ENCODE measurements around the gene INSC. TPM values are rescaled to one million over a fixed set of nuclear protein-coding genes. Genes with fewer than 3 reads are reported as not detected.

The INSC gene
- total and polyA plus RNA-seq, 2 of the 8 experiments (the other 6 are each of a cell fraction or from before 2014, with no cell fraction given) = 0.58 to 0.59 TPM

GRCh38 chr11:15118431-15118830, 3.7 kb downstream of the INSC start:
- H2BK12ac ChIP-seq (ENCODE audit: low read depth, low read length) = no peak overlapping the region
- no peak overlapping the region for H4K8ac ChIP-seq (ENCODE audit: extremely low read depth, insufficient read depth, low read length)
- H3K23ac ChIP-seq (ENCODE audit: insufficient read length) = no peak overlapping the region
- no peak overlapping the region for H3K4me2 ChIP-seq (ENCODE audit: insufficient read depth in 1 of 2, low read depth in 2 of 2, low read length in 2 of 2)
- DNase-seq (ENCODE audit: low read depth in 1 of 2, low spot score in 2 of 2) = no peak
- H3K9me3 ChIP-seq (ENCODE audit: insufficient read depth in 2 of 2, low read depth in 1 of 2, low read length in 1 of 2) = no peaks in the 10 kb centered on the region
- no peak overlapping the region for H4K5ac ChIP-seq (ENCODE audit: insufficient read length, low read depth, low read length)
- CTCF ChIA-PET (ENCODE audit: partially characterized antibody) = interaction anchor here (0.9 to 4.4 kb wide), 10 partner anchors 19 to 149 kb away, joined by 3 to 32 read pairs (median 4); no protein-coding TSS in a partner anchor
- H3K4me1 ChIP-seq (replicated peaks in 1 of 4; ENCODE audit: control insufficient read depth in 3 of 4, insufficient read depth in 4 of 4, low read length in 3 of 4) = peaks cover 0 to 3% (median under 1%) of the 10 kb centered on the region in 4 experiments; a peak in 1 of 7 replicates
- FAIRE-seq = no peak
- no peak overlapping the region for H2BK120ac ChIP-seq (replicated peaks; ENCODE audit: low read depth, low read length)
- H3K56ac ChIP-seq (replicated peaks; ENCODE audit: insufficient read length, low read depth, low read length) = no peak overlapping the region
- H3K4me3 ChIP-seq (ENCODE audit: extremely low read depth in 1 of 4, insufficient read depth in 2 of 4, low read depth in 3 of 4, low read length in 4 of 4) = no peak overlapping the region
- no peak overlapping the region for H2BK5ac ChIP-seq (ENCODE audit: low read depth, low read length)
- H3K27me3 ChIP-seq (replicated peaks in 1 of 4; ENCODE audit: control insufficient read depth in 3 of 4, extremely low read depth in 1 of 4, insufficient read depth in 3 of 4, low read length in 3 of 4) = peaks cover 0 to 24% (median 17%) of the 10 kb centered on the region in 4 experiments; a peak in 5 of 7 replicates
- no peaks in the 10 kb centered on the region for H3K36me3 ChIP-seq (ENCODE audit: control insufficient read depth in 2 of 4, insufficient read depth in 4 of 4, low read length in 3 of 4)
- no peaks in the 10 kb centered on the region for H3K79me2 ChIP-seq (ENCODE audit: control insufficient read depth in 1 of 2, insufficient read depth in 2 of 2, low read length in 2 of 2)
- no peak overlapping the region for H2BK15ac ChIP-seq (ENCODE audit: low read length)
- H3K27ac ChIP-seq (ENCODE audit: low read depth, low read length) = no peak overlapping the region
- peaks cover 0 to 2% of the 10 kb centered on the region in 2 experiments for H4K20me1 ChIP-seq (replicated peaks in 1 of 2; ENCODE audit: control insufficient read depth in 1 of 2, insufficient read depth in 2 of 2, low read length in 2 of 2)
- peaks cover 5% of the 10 kb centered on the region; the same call in 1 of the 2 replicates for H3K23me2 ChIP-seq (ENCODE audit: low read depth, low read length)
- no peak overlapping the region for H3K4ac ChIP-seq (replicated peaks; ENCODE audit: insufficient read length, low read depth, low read length)
- H3K79me1 ChIP-seq (ENCODE audit: low read depth, low read length) = no peaks in the 10 kb centered on the region
- H2AFZ ChIP-seq (ENCODE audit: low read length) = no peak overlapping the region
- no peak overlapping the region for H3K9ac ChIP-seq (replicated peaks in 1 of 4; ENCODE audit: extremely low read depth in 1 of 4, low read depth in 3 of 4, low read length in 3 of 4)
- H4K91ac ChIP-seq (replicated peaks; ENCODE audit: insufficient read length, low read length) = no peak overlapping the region
- TF ChIP-seq GTF2F1 (IDR thresholded peaks at IDR 0.05; ENCODE audit: borderline replicate concordance, low read depth, low read length) (no peak), BACH1 (IDR thresholded peaks at IDR 0.05; ENCODE audit: low read length) (no peak), JUN (IDR thresholded peaks at IDR 0.05; ENCODE audit: low read depth, low read length) (no peak), RAD21 (IDR thresholded peaks at IDR 0.05 in 1 of 2, conservative IDR thresholded peaks at IDR 0.05 in 1 of 2; ENCODE audit: low read depth in 2 of 2, low read length in 2 of 2) (no peak), CTCF (IDR thresholded peaks at IDR 0.05; ENCODE audit: control extremely low read depth in 1 of 3, insufficient read depth in 1 of 3, low read depth in 1 of 3, low read length in 3 of 3) (no peak), TCF12 (IDR thresholded peaks at IDR 0.05; ENCODE audit: low read depth, low read length) (no peak)
- H2AK5ac ChIP-seq (ENCODE audit: low read depth, low read length) = no peak overlapping the region
- H3K18ac ChIP-seq (ENCODE audit: extremely low read depth, low read length) = no peak overlapping the region
- POLR2A ChIA-PET (ENCODE audit: partially characterized antibody) = no interaction called here
- H2BK20ac ChIP-seq (ENCODE audit: low read length) = no peak overlapping the region
- no peak overlapping the region for H3K14ac ChIP-seq (ENCODE audit: insufficient read length)
